CD4-positive, alpha-beta T cell treated with Interleukin-15 for 4 hours (primary cell): ENCODE data around the gene TMEM255B.
"Not testable (repeated sequence)": the region's sequence is repeated elsewhere in the genome, so short reads cannot be mapped to it uniquely, and the experiment has no call there.

Experiments used
- DNase-seq: peaks from one replicate; pipeline ENCODE4 v3.0.0-alpha.2; 2020; ENCODE audit warnings: low spot score

Gene TMEM255B

DNA sequence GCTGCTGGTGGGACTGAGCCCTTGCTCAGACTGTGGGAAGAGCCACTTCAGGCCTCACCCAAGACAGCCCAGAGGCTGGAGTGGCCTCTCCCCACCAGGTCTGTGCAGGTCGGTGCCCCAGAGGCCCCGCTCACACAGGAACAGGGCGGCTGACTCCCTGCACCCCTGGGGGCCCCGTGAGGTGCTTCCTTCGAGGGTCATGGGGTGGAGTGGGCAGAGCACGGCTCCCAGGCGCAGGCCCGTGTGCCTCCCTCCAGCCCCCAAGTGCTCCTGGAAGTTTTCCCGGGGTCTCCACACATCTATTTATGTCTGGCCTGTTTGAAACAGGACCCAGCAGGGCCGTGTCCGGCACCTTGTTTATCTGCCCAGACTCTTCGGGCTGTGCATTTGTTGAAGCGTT, 9.5 kb upstream of the TMEM255B start:
- no peak for DNase-seq

GRCh38 chr13:113749967-113750366, 9.1 kb upstream of the TMEM255B start:
- no peak for DNase-seq

DNA sequence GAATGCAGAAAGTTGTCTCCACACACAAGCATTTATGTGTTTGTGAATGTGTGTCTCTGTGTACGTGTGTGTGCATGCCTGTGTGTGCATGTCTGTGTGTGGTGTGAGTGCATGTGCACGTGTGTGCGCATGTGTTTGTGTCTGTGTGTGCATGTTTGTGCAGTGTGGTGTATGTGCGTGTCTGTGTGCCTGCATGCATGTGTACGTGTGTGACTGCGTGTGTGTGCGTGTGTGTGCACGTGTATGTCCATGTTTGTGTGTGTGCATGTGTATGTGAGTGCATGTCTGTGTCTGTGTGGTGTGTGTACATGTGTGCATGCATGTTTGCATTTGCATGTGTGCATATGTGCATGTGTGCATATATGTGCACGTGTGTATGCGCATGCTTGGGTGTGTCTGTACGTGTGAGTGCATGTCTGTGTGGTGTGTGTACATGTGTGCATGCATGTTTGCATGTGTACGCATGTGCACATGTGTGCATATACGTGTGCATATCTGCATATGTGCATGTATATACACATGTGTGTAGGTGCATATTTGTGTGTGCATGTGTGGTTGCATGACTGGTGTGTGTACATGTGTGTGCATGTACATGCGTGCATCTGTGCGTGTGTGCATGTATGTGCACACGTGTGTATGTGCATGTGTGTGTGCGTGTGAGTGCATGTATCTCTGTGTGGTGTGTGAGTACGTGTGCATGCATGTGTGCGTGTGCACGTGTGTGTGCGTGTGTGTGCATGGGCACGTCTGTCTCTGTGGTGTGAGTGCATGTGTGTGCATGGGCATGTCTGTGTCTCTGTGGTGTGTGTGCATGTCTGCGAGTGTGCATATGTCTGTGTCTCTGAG, 8.2 kb upstream of the TMEM255B start:
- DNase-seq = no peak

GRCh38 chr13:113751491-113751890, 7.5 kb upstream of the TMEM255B start:
- DNase-seq = no peak

DNA sequence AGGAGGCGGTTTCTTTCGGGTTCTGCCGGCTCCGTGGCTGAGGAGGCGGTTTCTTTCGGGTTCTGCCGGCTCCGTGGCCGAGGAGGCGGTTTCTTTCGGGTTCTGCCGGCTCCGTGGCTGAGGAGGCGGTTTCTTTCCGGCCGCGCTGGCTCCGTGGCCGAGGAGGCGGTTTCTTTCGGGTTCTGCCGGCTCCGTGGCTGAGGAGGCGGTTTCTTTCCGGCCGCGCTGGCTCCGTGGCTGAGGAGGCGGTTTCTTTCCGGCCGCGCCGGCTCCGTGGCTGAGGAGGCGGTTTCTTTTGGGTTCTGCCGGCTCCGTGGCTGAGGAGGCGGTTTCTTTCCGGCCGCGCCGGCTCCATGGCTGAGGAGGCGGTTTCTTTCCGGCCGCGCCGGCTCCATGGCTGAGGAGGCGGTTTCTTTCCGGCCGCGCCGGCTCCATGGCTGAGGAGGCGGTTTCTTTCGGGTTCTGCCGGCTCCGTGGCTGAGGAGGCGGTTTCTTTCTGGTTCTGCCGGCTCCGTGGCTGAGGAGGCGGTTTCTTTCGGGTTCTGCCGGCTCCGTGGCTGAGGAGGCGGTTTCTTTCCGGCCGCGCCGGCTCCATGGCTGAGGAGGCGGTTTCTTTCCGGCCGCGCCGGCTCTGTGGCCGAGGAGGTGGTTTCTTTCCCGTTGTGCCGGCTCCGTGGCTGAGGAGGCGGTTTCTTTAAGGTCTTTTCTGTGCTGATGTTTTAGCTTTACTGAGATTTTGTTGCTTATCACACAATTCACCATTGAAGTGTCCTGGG, 6.6 kb upstream of the TMEM255B start:
- DNase-seq = not testable (repeated sequence)

DNA sequence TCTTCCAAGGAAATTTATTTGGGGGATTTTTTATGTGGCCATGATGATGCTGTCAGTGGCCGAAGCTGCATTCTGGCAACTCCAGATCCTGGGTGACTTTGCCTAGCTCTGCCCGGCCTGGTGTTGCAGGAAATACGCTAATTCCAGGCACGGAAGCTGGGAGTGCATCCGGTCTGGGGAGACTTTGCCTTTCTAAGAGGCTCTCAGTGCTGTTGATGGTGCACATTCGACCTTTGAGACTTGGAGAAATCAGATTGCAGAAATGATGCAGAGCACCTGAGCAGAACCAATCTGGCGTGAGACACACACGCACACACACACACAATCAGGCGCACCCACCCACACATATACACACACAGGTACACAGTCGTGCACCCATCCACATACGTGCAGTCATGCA, 5.9 kb upstream of the TMEM255B start:
- no peak for DNase-seq

DNA sequence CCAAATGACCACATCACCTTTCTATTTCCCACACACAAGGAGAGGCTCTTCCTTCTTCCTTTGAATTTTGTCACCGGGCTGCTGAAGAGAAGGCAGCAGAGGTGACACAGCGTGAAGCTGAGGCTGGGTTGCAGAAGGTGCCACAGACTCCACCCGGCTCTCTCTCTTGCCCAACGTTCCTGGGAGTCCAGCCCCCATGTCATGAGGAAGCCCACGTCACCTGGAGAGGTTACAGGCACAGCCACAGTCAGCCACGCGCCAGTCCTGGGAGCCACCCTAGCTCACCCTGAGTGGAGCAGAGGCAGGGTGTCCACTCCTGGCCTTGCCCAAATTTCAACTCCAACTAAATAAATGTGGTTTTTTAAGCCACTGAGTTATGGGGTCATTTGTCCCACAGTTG, 4.8 kb upstream of the TMEM255B start:
- DNase-seq = no peak

DNA sequence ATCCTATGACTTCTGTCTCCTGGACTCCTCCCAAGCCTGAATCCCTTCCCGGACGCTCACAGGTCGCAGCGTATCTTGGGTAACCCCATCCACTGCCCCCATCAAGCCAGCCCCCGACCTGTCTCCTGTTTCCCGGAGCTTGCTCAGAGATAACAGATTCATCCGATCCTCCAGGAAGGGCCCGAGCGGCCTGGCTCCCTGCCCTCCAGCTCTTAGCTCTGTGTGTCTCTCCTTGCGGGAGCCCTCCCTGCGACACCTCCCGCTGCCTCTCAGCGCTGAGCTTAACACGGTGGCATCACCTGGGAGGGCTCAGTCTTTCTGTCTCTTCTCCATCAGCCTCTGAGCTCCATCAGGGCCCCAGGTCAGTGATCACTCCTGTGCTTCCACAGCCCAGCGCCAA, 4.3 kb upstream of the TMEM255B start:
- DNase-seq = no peak

- no peak for DNase-seq
Observed at GRCh38 chr13:113756441-113757097, 2.5 kb upstream of the TMEM255B start.

GRCh38 chr13:113759525-113760137, 605 bp downstream of the TMEM255B start:
- DNase-seq = no peak

DNA sequence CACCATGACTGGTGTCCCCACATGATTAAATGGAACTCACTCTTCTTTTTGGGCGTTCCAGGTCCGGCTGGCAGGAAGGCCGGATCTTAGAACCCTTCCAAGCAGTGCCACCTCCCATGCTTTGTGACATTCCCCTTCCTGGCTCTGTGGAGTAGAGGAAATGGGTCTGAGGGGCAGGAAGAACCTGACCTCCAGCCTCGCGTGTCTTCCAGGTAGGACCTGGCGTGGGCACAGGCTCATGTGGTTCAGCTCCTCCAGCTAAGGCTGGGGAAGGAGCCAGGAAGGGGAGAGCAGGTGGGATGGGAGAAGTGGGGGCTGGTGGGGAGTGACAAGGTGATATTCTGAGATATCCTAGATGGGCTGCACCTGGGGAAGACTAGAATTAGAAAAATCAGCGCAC, 2.1 kb downstream of the TMEM255B start:
- DNase-seq = no peak

DNA sequence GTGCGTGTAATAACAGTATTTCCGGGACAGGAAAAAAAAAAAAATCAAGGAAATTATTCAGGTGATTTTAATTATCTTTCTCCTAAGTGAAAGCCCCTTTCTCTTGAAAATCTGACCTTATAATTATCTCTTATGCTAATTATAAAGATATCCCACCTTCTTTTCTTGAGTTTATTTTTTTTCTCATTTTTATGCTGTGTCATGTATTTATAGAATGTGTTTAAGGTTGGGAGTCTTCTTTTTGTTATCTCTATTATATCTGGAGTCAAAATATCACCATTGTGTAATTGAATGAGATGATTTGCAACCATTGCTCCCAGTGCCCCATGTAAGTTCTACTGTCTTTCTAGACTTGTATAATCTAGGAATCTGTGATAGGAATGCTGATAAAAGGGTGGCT, 3.0 kb downstream of the TMEM255B start:
- DNase-seq = no peak

- DNase-seq = no peak
Observed at GRCh38 chr13:113762538-113762937, 3.5 kb downstream of the TMEM255B start.

GRCh38 chr13:113763254-113763653, 4.2 kb downstream of the TMEM255B start:
- no peak for DNase-seq

DNA sequence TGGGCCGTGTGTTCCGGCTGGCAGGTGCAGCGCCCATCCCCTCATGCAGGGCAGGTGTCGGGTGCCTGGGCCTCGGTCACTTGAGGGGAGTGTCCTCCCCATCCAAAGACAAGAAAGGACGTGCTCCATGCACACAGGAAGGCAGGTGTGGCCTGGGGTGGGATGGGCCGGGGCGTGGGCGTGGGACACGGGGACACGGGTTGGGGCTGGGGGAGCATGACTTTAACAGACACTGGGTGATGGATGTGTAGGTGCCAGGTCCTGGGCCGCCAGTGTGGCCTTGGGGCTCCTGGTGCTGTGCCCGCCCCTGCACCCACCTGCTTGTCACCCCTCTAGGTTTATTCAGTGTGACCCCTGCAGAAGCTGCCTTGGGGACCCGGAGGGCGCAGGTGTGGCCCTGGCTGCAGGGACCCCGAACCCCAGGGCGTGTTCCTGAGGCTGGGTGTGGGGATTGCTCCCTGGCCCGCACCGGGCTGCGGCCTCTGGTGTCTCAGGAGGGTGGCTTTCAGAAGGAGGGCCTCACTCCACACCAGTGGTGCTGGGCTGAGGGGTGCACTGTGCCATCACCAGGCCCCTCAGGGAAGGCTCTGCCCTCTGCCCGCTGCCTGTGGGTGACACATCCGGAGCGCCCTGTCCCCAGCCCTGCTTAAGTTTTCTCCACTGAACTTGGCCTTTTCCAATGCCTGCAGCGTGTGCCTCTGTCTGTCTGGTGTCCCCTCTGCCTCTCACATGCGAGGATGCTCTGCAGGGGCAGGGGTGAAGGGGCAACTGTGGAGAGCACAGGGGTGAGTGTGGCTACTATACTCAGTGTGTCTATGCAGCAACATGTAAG, 5.2 kb downstream of the TMEM255B start:
- DNase-seq = no peak

GRCh38 chr13:113764793-113765563, 6.0 kb downstream of the TMEM255B start:
- no peak for DNase-seq

DNA sequence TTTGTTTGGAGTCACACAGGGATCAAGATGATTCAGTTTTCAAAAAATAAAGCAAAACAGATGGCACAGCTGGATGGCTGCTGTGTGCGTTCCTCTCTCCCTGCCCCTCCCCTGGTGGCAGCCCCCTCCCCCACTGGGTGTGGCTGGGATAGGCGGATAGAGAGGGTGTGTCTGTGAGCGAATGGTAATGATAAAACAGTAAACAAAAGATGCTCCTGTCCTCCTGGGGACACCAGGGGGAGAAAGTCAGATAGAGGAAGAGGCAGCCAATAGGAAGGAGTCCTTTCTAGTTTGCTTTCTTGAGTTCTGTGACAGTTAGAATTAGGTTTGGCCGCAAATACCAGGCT, 6.5 kb downstream of the TMEM255B start:
- DNase-seq = no peak

DNA sequence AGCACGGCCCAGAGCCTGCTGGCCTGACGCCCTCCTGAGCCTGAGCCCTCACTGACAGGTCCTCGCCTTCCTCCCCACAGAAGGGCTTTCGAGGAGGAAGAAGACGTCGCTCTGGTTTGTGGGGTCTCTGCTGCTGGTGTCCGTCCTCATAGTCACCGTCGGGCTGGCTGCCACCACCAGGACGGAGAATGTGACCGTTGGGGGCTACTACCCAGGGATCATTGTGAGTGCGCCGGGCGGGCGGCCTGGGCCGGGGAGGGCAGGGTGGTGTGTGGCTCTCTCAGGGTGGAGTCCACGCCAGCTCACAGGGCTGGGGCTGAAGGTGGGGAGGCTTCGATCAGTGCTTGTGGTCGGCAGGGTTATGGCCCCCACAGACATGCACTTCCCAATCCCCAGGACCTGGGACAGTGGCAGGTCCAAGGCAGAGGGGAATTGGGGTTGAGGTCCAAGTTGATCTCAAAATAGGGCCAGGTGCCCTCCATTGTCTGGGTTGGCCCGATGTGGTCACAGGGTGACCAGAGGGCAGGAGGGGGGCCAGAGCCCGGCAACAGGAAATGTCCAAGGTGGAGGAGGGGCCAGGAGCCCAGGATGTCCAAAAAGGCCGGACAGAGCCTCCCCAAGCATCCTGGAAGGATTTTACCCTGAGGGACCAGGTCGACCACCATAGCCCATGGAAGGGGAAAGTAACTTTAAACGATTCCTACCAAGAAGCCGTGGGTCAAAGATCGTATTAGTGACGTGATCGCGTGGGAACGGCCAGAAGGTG, 7.2 kb downstream of the TMEM255B start:
- DNase-seq = no peak

DNA sequence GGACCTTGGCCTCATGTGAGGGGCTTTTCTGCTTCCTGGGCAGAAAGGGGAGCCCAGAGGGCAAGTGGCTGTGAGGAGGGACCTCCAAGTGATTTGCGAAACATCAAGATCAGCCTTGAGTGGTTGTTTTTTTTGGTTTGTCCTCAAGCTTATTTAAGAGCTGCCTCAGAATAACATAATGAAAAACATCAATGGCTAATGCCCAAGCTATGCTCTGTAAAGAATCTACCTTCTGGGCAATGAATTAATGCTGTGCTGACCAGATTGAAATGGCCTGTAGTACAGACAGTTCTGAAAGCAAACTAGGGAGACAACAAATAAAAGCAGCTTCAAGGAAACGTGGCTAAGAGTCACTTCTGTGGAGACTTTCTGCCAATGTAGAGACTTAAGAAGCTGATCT, 8.3 kb downstream of the TMEM255B start:
- DNase-seq = no peak
